ENCODE results near the gene AP1S1. TPM values are rescaled to one million over a fixed set of nuclear protein-coding genes. Genes with fewer than 3 reads are reported as not detected.
A peak's percentile ranks its signal among the peaks of the same experiment; 100 is the strongest.

The AP1S1 gene
- polyA plus RNA-seq, 2 of the 4 experiments (the other 2 are of a cell fraction): 107 to 181 TPM

DNA sequence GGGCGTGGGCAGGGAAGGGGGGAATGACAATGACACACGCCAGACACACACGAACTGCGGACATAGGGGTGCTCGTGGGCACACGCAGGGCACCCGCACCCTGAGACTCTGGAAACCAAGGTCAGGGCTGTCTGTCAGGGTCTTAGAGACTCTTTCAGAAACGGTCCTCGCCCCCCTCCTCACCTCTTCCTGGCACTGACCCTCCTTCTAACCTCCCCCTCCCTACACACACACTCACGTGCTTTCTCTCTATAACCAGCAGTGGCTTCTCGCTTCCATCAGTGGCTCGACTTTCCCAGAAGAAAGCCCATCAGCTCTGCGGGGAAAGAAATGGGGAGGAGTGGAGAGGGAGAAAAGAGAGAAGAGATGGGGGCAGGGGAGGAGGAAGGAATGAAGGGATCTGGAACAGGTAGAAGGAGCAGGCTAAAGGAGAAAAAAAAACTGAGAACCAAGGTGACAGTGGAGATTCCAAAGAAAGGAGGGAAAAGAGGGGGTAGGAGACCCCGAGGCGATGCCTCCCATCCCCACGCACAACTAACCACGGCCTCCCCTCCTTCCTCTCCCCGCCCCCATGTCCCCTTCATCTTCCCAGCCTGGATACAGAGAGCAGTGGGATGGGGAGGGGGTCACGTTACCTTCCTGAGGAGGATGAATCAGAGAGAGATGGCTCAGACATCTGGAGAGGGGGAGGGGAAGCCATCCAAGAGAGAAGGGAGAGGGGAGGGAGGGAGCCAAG, 12.8 kb downstream of the AP1S1 start:
- WGBS (ENCODE audit: missing lambda C conversion rate): 3% methylated on average over 18 of the region's 19 CpGs
- peaks cover 84% of the 10 kb centered on the region for H3K4me1 ChIP-seq
- ATAC-seq (no peak), FAIRE-seq (no peak), DNase-seq (ENCODE audit: low read depth in 1 of 2, low spot score in 1 of 2) (no peak)
- H3K27ac ChIP-seq: peak overlapping the region in 1 of 2 experiments; percentile 66; a peak in 2 of 6 replicates
- H3K4me3 ChIP-seq: peak overlapping the region; percentile 24; the same call in 2 of the 3 replicates
- CTCF ChIA-PET: interaction anchor here (2.3 to 2.8 kb wide), 3 partner anchors 23 to 72 kb away, joined by 9 to 17 read pairs (median 13); no protein-coding TSS in a partner anchor
- TF ChIP-seq POLR2AphosphoS2 (conservative IDR thresholded peaks at IDR 0.05; ENCODE audit: low read length): no peak
- H3K9me3 ChIP-seq: no peaks in the 10 kb centered on the region
- POLR2A ChIA-PET: no interaction called here
- H3K4me2 ChIP-seq: peak overlapping the region; percentile 98

DNA sequence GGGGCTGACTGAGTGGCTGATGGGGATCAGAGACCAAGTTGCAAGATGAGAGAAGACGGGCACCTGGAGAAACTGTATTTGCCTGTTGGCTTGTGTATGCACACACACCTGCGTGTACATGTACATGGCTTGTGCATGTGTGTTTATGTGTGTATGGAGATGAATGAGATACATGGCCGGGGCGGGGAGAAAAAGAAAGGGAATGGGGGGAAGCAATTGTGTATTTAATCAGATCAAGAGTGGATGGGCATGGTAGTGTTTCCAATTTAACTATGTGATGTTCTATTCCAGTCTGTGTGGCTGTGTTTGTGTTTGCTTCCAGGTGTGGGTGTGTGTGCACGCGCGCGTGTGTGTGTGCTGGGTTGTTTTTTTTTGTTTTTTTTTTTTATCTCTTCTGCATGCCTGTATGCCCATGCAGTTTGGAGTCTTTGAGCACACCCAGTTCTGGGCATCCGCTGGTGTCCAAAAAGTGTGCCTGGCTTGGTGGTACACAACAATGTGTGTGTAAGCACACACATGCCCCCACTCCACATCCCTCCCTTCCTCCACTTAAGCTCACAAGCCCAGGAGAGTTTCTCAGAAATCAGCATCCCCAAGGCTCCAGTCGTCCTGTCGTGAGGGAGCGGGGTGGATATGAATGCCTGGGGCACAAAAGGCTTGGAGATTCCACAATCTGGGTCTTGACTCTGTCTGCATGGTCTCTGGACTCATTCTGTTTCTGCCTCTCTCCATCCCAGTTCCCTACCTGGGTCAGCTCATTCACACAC, 13.6 kb downstream of the AP1S1 start:
- ChIA-PET CTCF (interaction anchor here (0.7 to 2.8 kb wide), 14 partner anchors 11 to 273 kb away, joined by 3 to 17 read pairs (median 4); partner anchors contain the start of genes AP1S1 and NAT16), POLR2A (no interaction called here)
- 1% methylated on average over 12 of the region's 12 CpGs for WGBS (ENCODE audit: missing lambda C conversion rate)
- no peaks in the 10 kb centered on the region for H3K9me3 ChIP-seq
- FAIRE-seq (no peak), ATAC-seq (no peak), DNase-seq (ENCODE audit: low read depth in 1 of 2, low spot score in 1 of 2) (no peak)
- peak overlapping the region; percentile 98 for H3K4me2 ChIP-seq
- peak overlapping the region in 1 of 2 experiments; percentile 9; a peak in 1 of 6 replicates for H3K27ac ChIP-seq
- no peak overlapping the region; the same call in 2 of the 3 replicates for H3K4me3 ChIP-seq
- H3K4me1 ChIP-seq: peaks cover 86% of the 10 kb centered on the region
- no peak for TF ChIP-seq EHF (CRISPR knock-in tag; IDR thresholded peaks at IDR 0.05)

DNA sequence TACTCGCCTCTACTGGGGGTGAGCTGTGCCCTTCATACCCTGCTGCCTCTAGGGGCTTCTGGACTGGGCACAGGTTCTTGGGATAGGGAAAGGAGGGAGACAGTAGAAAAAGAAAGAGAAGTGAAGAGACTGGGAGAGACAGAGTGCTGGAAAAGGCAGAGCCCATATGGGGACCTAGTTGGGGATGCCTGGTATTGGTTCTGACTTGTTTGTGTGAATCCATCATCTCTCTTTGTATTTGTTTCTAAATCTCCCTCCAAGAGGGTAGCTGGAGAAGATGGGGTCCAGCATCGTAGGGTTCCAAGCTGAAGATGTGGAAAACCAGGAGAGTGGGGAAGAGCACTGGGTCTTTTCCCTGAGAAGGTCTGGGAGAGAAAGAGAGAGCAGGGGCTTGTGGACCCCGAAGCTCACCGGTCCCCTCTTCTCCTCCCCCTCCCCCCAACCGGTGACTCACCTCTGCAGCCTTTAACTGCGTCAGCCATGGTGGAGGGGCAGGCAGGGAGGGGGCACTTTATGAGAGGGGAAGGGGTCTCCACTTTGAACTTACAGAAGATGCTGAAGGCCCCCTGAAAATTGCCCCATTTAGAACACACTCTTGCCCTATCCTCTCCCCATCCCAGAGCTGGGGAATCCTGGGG, 14.3 kb downstream of the AP1S1 start:
- no peak for FAIRE-seq
- Histone ChIP-seq H3K4me2 (peak overlapping the region; percentile 98), H3K4me3 (peak overlapping the region; percentile 36; the same call in 1 of the 3 replicates), H3K4me1 (peaks cover 93% of the 10 kb centered on the region), H3K9me3 (no peaks in the 10 kb centered on the region), H3K27ac (peak overlapping the region in 1 of 2 experiments; percentile 53; a peak in 2 of 6 replicates)
- POLR2A ChIA-PET: interaction anchor here (0.5 to 0.6 kb wide), 3 partner anchors 42 to 173 kb away, joined by 3 to 4 read pairs (median 4); partner anchors contain the start of gene SERPINE1
- TF ChIP-seq NFE2L2 (conservative IDR thresholded peaks at IDR 0.05; ENCODE audit: low read length) (no peak), FOSL2 (IDR thresholded peaks at IDR 0.05) (no peak), FOSL2 (CRISPR knock-in tag; IDR thresholded peaks at IDR 0.05) (peak; percentile 47), JUNB (IDR thresholded peaks at IDR 0.05) (0 out of 2 replicates have a peak, but pooled peaks have one; percentile 18)
- ATAC-seq: no peak
- CTCF ChIA-PET: interaction anchor here (0.7 to 2.4 kb wide), 13 partner anchors 11 to 274 kb away, joined by 3 to 16 read pairs (median 4); partner anchors contain the start of genes AP1S1 and NAT16
- 0% methylated on average over 6 of the region's 6 CpGs for WGBS (ENCODE audit: missing lambda C conversion rate)
- DNase-seq (ENCODE audit: low read depth in 1 of 2, low spot score in 1 of 2): no peak

DNA sequence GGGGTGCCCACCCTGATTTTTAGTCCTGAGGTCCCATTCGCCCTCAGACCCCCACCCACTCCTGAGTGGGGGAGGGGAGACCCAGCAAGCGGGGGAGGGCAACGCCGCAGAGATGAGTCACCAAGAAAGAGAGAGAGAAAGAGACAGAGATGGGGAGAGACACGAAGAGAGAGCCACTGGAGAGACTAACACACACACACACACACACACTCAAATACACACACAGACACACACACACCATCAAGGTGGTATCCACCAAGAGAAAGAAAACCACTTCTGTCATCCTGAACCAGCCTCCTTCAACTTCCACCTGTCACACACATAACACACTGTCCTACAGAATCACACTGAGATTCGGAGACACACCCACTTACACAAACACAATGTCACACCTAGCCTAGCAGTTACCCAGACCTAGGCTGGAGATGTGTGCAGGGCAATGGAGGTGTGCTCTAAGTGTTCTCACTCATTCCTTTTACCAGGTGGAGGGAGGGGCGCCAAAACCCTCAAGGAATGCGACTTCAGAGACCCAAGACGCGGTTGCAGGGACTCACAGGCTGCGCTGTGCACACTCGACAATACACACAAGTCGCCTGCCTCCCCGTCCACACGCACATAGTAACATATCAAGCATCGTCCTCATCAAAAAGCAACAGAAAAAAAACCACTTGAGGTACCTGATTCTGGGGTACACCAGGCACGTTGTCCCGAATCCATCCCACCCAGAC, 15.0 kb downstream of the AP1S1 start:
- Histone ChIP-seq H3K9me3 (no peaks in the 10 kb centered on the region), H3K4me3 (peak overlapping the region; percentile 36), H3K4me1 (peaks cover 89% of the 10 kb centered on the region), H3K4me2 (peak overlapping the region; percentile 98), H3K27ac (peak overlapping the region in 1 of 2 experiments; percentile 53; a peak in 4 of 6 replicates)
- FAIRE-seq (no peak), DNase-seq (ENCODE audit: low read depth in 1 of 2, low spot score in 1 of 2) (no peak), ATAC-seq (peak in 1 of 2 experiments; percentile 1; a peak in 3 of 6 replicates)
- CTCF ChIA-PET: interaction anchor here (0.5 to 3.1 kb wide), 18 partner anchors 12 to 297 kb away, joined by 3 to 56 read pairs (median 6); partner anchors contain the start of gene AP1S1
- TF ChIP-seq JUNB (IDR thresholded peaks at IDR 0.05) (0 out of 2 replicates have a peak, but pooled peaks have one; percentile 8), HOXA7 (CRISPR knock-in tag; IDR thresholded peaks at IDR 0.05) (no peak), FOXS1 (CRISPR knock-in tag; IDR thresholded peaks at IDR 0.05) (no peak), KDM1A (IDR thresholded peaks at IDR 0.05; ENCODE audit: low read depth) (no peak)
- TF ChIP-seq, protein P1, sequence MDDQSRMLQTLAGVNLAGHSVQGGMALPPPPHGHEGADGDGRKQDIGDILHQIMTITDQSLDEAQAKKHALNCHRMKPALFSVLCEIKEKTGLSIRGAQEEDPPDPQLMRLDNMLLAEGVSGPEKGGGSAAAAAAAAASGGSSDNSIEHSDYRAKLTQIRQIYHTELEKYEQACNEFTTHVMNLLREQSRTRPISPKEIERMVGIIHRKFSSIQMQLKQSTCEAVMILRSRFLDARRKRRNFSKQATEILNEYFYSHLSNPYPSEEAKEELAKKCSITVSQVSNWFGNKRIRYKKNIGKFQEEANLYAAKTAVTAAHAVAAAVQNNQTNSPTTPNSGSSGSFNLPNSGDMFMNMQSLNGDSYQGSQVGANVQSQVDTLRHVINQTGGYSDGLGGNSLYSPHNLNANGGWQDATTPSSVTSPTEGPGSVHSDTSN (IDR thresholded peaks at IDR 0.05): no peak
- WGBS (ENCODE audit: missing lambda C conversion rate): 4% methylated on average over 17 of the region's 18 CpGs
- POLR2A ChIA-PET: interaction anchor here (0.5 to 0.6 kb wide), 3 partner anchors 43 to 172 kb away, joined by 3 to 4 read pairs (median 4); partner anchors contain the start of gene SERPINE1

Measured in A549 (cell line).